Measurements from ENCODE around the gene SPOUT1.

DNA sequence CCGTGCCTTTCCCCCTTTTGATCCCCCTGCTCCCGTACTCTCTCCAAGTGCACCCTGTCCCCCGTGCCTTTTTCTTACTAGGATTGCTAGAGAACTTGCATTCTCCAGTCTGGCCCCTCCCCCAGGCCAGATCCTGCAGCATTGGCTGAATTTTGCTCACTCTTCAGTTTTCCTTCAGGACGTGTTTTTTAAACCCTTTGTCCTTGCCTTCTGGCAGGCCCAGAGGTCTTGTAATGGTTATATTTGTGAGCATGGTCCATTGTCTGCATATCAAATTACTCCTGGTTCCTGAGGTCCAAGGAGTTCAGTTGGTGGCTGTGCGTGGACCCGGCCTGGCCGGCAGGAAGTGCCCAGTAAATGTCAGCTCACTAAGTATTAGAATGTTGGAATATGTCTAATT lies 41.9 kb downstream of the SPOUT1 start:
- TF ChIP-seq EZH2 (IDR thresholded peaks at IDR 0.05) (no peak), POLR2AphosphoS5 (IDR thresholded peaks at IDR 0.05; ENCODE audit: low read depth, low read length) (no peak), CTCF (IDR thresholded peaks at IDR 0.05 in 2 of 3, conservative IDR thresholded peaks at IDR 0.05 in 1 of 3; ENCODE audit: borderline replicate concordance in 1 of 3, insufficient read depth in 1 of 3, low read depth in 2 of 3, low read length in 2 of 3) (no peak), POLR2A (IDR thresholded peaks at IDR 0.05; ENCODE audit: borderline replicate concordance, extremely low read depth, insufficient read depth, insufficient read length) (no peak), ATF3 (IDR thresholded peaks at IDR 0.05) (no peak), EZH2phosphoT487 (IDR thresholded peaks at IDR 0.05; ENCODE audit: borderline replicate concordance) (no peak), RAD21 (IDR thresholded peaks at IDR 0.05; ENCODE audit: low read depth) (no peak), SP1 (IDR thresholded peaks at IDR 0.05; ENCODE audit: low read depth) (no peak), SIN3A (IDR thresholded peaks at IDR 0.05; ENCODE audit: low read depth) (no peak), TCF7L2 (IDR thresholded peaks at IDR 0.05; ENCODE audit: borderline replicate concordance, extremely low read depth, insufficient read depth, insufficient read length) (no peak)
- TF ChIP-seq, protein P1, sequence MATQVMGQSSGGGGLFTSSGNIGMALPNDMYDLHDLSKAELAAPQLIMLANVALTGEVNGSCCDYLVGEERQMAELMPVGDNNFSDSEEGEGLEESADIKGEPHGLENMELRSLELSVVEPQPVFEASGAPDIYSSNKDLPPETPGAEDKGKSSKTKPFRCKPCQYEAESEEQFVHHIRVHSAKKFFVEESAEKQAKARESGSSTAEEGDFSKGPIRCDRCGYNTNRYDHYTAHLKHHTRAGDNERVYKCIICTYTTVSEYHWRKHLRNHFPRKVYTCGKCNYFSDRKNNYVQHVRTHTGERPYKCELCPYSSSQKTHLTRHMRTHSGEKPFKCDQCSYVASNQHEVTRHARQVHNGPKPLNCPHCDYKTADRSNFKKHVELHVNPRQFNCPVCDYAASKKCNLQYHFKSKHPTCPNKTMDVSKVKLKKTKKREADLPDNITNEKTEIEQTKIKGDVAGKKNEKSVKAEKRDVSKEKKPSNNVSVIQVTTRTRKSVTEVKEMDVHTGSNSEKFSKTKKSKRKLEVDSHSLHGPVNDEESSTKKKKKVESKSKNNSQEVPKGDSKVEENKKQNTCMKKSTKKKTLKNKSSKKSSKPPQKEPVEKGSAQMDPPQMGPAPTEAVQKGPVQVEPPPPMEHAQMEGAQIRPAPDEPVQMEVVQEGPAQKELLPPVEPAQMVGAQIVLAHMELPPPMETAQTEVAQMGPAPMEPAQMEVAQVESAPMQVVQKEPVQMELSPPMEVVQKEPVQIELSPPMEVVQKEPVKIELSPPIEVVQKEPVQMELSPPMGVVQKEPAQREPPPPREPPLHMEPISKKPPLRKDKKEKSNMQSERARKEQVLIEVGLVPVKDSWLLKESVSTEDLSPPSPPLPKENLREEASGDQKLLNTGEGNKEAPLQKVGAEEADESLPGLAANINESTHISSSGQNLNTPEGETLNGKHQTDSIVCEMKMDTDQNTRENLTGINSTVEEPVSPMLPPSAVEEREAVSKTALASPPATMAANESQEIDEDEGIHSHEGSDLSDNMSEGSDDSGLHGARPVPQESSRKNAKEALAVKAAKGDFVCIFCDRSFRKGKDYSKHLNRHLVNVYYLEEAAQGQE (IDR thresholded peaks at IDR 0.05; ENCODE audit: low read depth) = no peak
- TF ChIP-seq, protein P2, sequence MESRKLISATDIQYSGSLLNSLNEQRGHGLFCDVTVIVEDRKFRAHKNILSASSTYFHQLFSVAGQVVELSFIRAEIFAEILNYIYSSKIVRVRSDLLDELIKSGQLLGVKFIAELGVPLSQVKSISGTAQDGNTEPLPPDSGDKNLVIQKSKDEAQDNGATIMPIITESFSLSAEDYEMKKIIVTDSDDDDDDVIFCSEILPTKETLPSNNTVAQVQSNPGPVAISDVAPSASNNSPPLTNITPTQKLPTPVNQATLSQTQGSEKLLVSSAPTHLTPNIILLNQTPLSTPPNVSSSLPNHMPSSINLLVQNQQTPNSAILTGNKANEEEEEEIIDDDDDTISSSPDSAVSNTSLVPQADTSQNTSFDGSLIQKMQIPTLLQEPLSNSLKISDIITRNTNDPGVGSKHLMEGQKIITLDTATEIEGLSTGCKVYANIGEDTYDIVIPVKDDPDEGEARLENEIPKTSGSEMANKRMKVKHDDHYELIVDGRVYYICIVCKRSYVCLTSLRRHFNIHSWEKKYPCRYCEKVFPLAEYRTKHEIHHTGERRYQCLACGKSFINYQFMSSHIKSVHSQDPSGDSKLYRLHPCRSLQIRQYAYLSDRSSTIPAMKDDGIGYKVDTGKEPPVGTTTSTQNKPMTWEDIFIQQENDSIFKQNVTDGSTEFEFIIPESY (IDR thresholded peaks at IDR 0.05; ENCODE audit: extremely low read depth, insufficient replicate concordance, low read length) = no peak

Measured in HCT116 (cell line).